NCI-H510A treated with DMSO at 0.1 percent for 48 hours (cell line): ENCODE data around the gene ERMAP.
"Not testable (repeated sequence)": the region's sequence is repeated elsewhere in the genome, so short reads cannot be mapped to it uniquely, and the experiment has no call there.

Experiments used
- DNase-seq: peaks from one replicate; lab custom pipeline; 2025; lab: John Stamatoyannopoulos, UW

The ERMAP gene

GRCh38 chr1:42807056-42807668, 9.8 kb upstream of the ERMAP start:
- DNase-seq = no peak

- not testable (repeated sequence) for DNase-seq
These were observed 2.1 kb upstream of the ERMAP start for GRCh38 chr1:42814815-42815214.

- no peak for DNase-seq
These were observed 859 bp upstream of the ERMAP start for GRCh38 chr1:42815941-42816584.

- no peak for DNase-seq
These were observed 482 bp downstream of the ERMAP start for GRCh38 chr1:42817440-42817767.

GRCh38 chr1:42817976-42818375, 1.1 kb downstream of the ERMAP start:
- DNase-seq = no peak

GRCh38 chr1:42820813-42821212, 3.9 kb downstream of the ERMAP start:
- no peak for DNase-seq

GRCh38 chr1:42821690-42822089, 4.8 kb downstream of the ERMAP start:
- no peak for DNase-seq

- DNase-seq = no peak
These were observed 6.0 kb downstream of the ERMAP start for GRCh38 chr1:42822800-42823392.

GRCh38 chr1:42824481-42825035, 7.6 kb downstream of the ERMAP start:
- DNase-seq = no peak

- no peak for DNase-seq
These were observed 8.3 kb downstream of the ERMAP start for GRCh38 chr1:42825036-42825851.

- DNase-seq = no peak
These were observed 13.7 kb downstream of the ERMAP start for GRCh38 chr1:42830631-42831030.

- DNase-seq = no peak
These were observed 14.4 kb downstream of the ERMAP start for GRCh38 chr1:42831273-42831672.

- no peak for DNase-seq
These were observed 15.8 kb downstream of the ERMAP start for GRCh38 chr1:42832641-42833240.

GRCh38 chr1:42833981-42834380, 17.1 kb downstream of the ERMAP start:
- no peak for DNase-seq

- no peak for DNase-seq
These were observed 17.9 kb downstream of the ERMAP start for GRCh38 chr1:42834803-42835202.

- no peak for DNase-seq
These were observed 18.5 kb downstream of the ERMAP start for GRCh38 chr1:42835422-42835821.

- no peak for DNase-seq
These were observed 20.8 kb downstream of the ERMAP start for GRCh38 chr1:42837709-42838108.

- DNase-seq = no peak
These were observed 21.7 kb downstream of the ERMAP start for GRCh38 chr1:42838482-42839190.

- DNase-seq = no peak
These were observed 24.1 kb downstream of the ERMAP start for GRCh38 chr1:42841010-42841409.

- no peak for DNase-seq
These were observed 24.7 kb downstream of the ERMAP start for GRCh38 chr1:42841440-42842147.

- DNase-seq = no peak
These were observed 27.7 kb downstream of the ERMAP start for GRCh38 chr1:42844592-42845140.
